Gastroesophageal sphincter (tissue), 4 donors: Measurements from ENCODE around the gene IL4. TPM values are rescaled to one million over a fixed set of nuclear protein-coding genes. Genes with fewer than 3 reads are reported as not detected.
"Not testable (repeated sequence)": the region's sequence is repeated elsewhere in the genome, so short reads cannot be mapped to it uniquely, and the experiment has no call there.

Experiments used
- ATAC-seq: fragments of 150-250 bp; one replicate; pipeline ENCODE4 v1.9.1; 2016; ENCODE audit warnings: mild to moderate bottlenecking, moderate library complexity
- H3K27ac ChIP-seq, 4 donors: fragments of 200-600 bp; sonication (generic) in 3 of 4; 1 replicate in 3 of 4; 2 replicates in 1 of 4; pipeline ENCODE4 v1.5.1; 2016 to 2019
- H3K27me3 ChIP-seq: fragments of 200-600 bp; sonication (generic); one replicate; pipeline ENCODE4 v1.5.1; 2019
- H3K36me3 ChIP-seq, 2 donors: fragments of 200-600 bp; sonication (generic); one replicate each; pipeline ENCODE4 v1.5.1; 2019; ENCODE audit warnings: control low read depth in 1 of 2
- H3K4me1 ChIP-seq, 3 donors: fragments of 200-600 bp; sonication (generic); 1 replicate in 2 of 3; 2 replicates in 1 of 3; pipeline ENCODE4 v1.5.1; 2016 to 2019; ENCODE audit warnings: control low read depth in 2 of 3
- H3K4me3 ChIP-seq, 2 donors: fragments of 200-600 bp; sonication (generic); one replicate each; pipeline ENCODE4 v1.5.1; 2019; ENCODE audit warnings: mild to moderate bottlenecking in 1 of 2, moderate library complexity in 1 of 2
- H3K9me3 ChIP-seq, 3 donors: fragments of 200-600 bp; sonication (generic); one replicate each; pipeline ENCODE4 v1.5.1; 2017 to 2019; ENCODE audit warnings: control low read depth in 2 of 3
- CTCF ChIP-seq, 4 experiments: fragments of 200-600 bp in 2 of 4; fragments of 450-650 bp in 2 of 4; sonication (generic) in 1 of 4; IDR thresholded peaks; one replicate each; pipeline ENCODE4 v1.5.1; 2017 to 2019; ENCODE audit warnings: antibody characterized with exemption in 4 of 4, mild to moderate bottlenecking in 2 of 4, moderate library complexity in 2 of 4
- EP300 ChIP-seq: sonication (generic); formaldehyde crosslinking; IDR thresholded peaks from one replicate; pipeline ENCODE4 v1.6.1; 2017; ENCODE audit warnings: antibody characterized with exemption, mild to moderate bottlenecking
- POLR2A ChIP-seq, 2 donors: fragments of 450-650 bp; IDR thresholded peaks; one replicate each; pipeline ENCODE4 v1.6.1; 2017; ENCODE audit warnings: antibody characterized with exemption in 2 of 2, mild to moderate bottlenecking in 2 of 2, moderate library complexity in 1 of 2
- POLR2AphosphoS5 ChIP-seq: sonication (generic); formaldehyde crosslinking; IDR thresholded peaks from one replicate; pipeline ENCODE4 v1.6.1; 2017; ENCODE audit warnings: antibody characterized with exemption
- WGBS, 2 donors: methylation state at CpG; one replicate each; pipeline ENCODE4 v1.1.5; 2018; ENCODE audit warnings: low coverage in 1 of 2; 5-methylcytosine and 5-hydroxymethylcytosine counted together
- total RNA-seq, 4 donors: library from RNA; depleted of rRNA; stranded (reverse); fragments of >200 nt; gene quantifications; one replicate each; pipeline ENCODE4 v1.1.0, GENCODE V29; 2016

The IL4 gene
- total RNA-seq, 4 donors from 2014 or later: not detected

GRCh38 chr5:132688536-132689339, 14.9 kb downstream of the IL4 start:
- Histone ChIP-seq H3K9me3 (no peaks in the 10 kb centered on the region), H3K4me1 (no peaks in the 10 kb centered on the region), H3K36me3 (peaks cover 0 to 8% of the 10 kb centered on the region in 2 donors), H3K27ac (no peak overlapping the region), H3K4me3 (no peak overlapping the region), H3K27me3 (no peaks in the 10 kb centered on the region)
- no peak for ATAC-seq
- TF ChIP-seq CTCF (IDR thresholded peaks at IDR 0.05): no peak
- no peak for TF ChIP-seq POLR2AphosphoS5
- no peak for TF ChIP-seq EP300
- WGBS, 2 donors: 67 to 73% methylated on average over 7 of the region's 7 CpGs

GRCh38 chr5:132689513-132689912, 15.7 kb downstream of the IL4 start:
- 73% methylated on average over 7 of the region's 7 CpGs for WGBS, 2 donors
- Histone ChIP-seq H3K4me1 (no peaks in the 10 kb centered on the region), H3K9me3 (no peaks in the 10 kb centered on the region), H3K27ac (no peak overlapping the region), H3K27me3 (no peaks in the 10 kb centered on the region), H3K36me3 (peaks cover 0 to 14% of the 10 kb centered on the region in 2 donors), H3K4me3 (no peak overlapping the region)
- TF ChIP-seq POLR2AphosphoS5: no peak
- TF ChIP-seq EP300: no peak
- TF ChIP-seq POLR2A (IDR thresholded peaks at IDR 0.05): no peak
- TF ChIP-seq CTCF (IDR thresholded peaks at IDR 0.05): no peak
- ATAC-seq: no peak

GRCh38 chr5:132690156-132690555, 16.4 kb downstream of the IL4 start:
- Histone ChIP-seq H3K4me3 (no peak overlapping the region), H3K27me3 (no peaks in the 10 kb centered on the region), H3K36me3 (peaks cover 0 to 19% of the 10 kb centered on the region in 2 donors), H3K27ac (no peak overlapping the region), H3K4me1 (no peaks in the 10 kb centered on the region), H3K9me3 (no peaks in the 10 kb centered on the region)
- 86 to 100% methylated on average over 1 to 2 of the region's 3 CpGs for whole genome bisulfite sequencing, 2 donors
- TF ChIP-seq POLR2AphosphoS5 (no peak), EP300 (no peak), CTCF (IDR thresholded peaks at IDR 0.05) (no peak), POLR2A (IDR thresholded peaks at IDR 0.05) (no peak)
- no peak for ATAC-seq

- not testable (repeated sequence) for H3K9me3 ChIP-seq, H3K4me3 ChIP-seq, H3K4me1 ChIP-seq, H3K27ac ChIP-seq, ATAC-seq, H3K27me3 ChIP-seq
- H3K36me3 ChIP-seq: peaks cover 0 to 36% of the 10 kb centered on the region in 2 donors
- WGBS, 2 donors: 72 to 82% methylated on average over 5 of the region's 5 CpGs
Measured at GRCh38 chr5:132691755-132692631, 18.2 kb downstream of the IL4 start.

GRCh38 chr5:132692632-132692967, 18.8 kb downstream of the IL4 start:
- no peaks in the 10 kb centered on the region for H3K27me3 ChIP-seq
- no peak for ATAC-seq
- no peak for TF ChIP-seq POLR2AphosphoS5
- TF ChIP-seq EP300: no peak
- no peak for TF ChIP-seq CTCF (IDR thresholded peaks at IDR 0.05)
- TF ChIP-seq POLR2A (IDR thresholded peaks at IDR 0.05): no peak
- H3K27ac ChIP-seq: no peak overlapping the region
- H3K4me1 ChIP-seq: no peaks in the 10 kb centered on the region
- H3K4me3 ChIP-seq: no peak overlapping the region
- H3K36me3 ChIP-seq: peaks cover 0 to 39% of the 10 kb centered on the region in 2 donors
- no peaks in the 10 kb centered on the region for H3K9me3 ChIP-seq
